ENCODE measurements around the gene CUL1.
A peak's percentile ranks its signal among the peaks of the same experiment; 100 is the strongest.

Gene CUL1

GRCh38 chr7:148772297-148773089 lies 73.8 kb downstream of the CUL1 start:
- H3K27me3 ChIP-seq (replicated peaks): no peaks in the 10 kb centered on the region
- no peak overlapping the region for H3K4me3 ChIP-seq (ENCODE audit: low read depth, low read length)
- TF ChIP-seq CTCF (IDR thresholded peaks at IDR 0.05; ENCODE audit: low read depth, low read length, missing control alignments): no peak
- H3K27ac ChIP-seq: peak overlapping the region; percentile 52
- peak; percentile 94 for DNase-seq
- peaks cover 7% of the 10 kb centered on the region for H3K36me3 ChIP-seq (replicated peaks)
- in situ Hi-C loops (cut with HindIII; ENCODE audit: low pct_ligation_motif_present, low sequenced_read_pairs): no loop called here

- in situ Hi-C loops (cut with HindIII; ENCODE audit: low pct_ligation_motif_present, low sequenced_read_pairs): no loop called here
- Histone ChIP-seq H3K27me3 (replicated peaks) (no peaks in the 10 kb centered on the region), H3K27ac (peak overlapping the region; percentile 52), H3K36me3 (replicated peaks) (peaks cover 5% of the 10 kb centered on the region), H3K4me3 (ENCODE audit: low read depth, low read length) (no peak overlapping the region)
- DNase-seq: peak; percentile 6
- no peak for TF ChIP-seq CTCF (IDR thresholded peaks at IDR 0.05; ENCODE audit: low read depth, low read length, missing control alignments)
Measured at GRCh38 chr7:148773334-148773733, 74.6 kb downstream of the CUL1 start.

- in situ Hi-C loops (cut with HindIII; ENCODE audit: low pct_ligation_motif_present, low sequenced_read_pairs): no loop called here
- TF ChIP-seq CTCF (IDR thresholded peaks at IDR 0.05; ENCODE audit: low read depth, low read length, missing control alignments): no peak
Measured at GRCh38 chr7:148774471-148774870, 75.8 kb downstream of the CUL1 start.

GRCh38 chr7:148782757-148783456 lies 84.2 kb downstream of the CUL1 start:
- H3K27ac ChIP-seq: no peak overlapping the region
- in situ Hi-C loops (cut with HindIII; ENCODE audit: low pct_ligation_motif_present, low sequenced_read_pairs): no loop called here
- H3K36me3 ChIP-seq (replicated peaks): peaks cover 20% of the 10 kb centered on the region
- no peak for TF ChIP-seq CTCF (IDR thresholded peaks at IDR 0.05; ENCODE audit: low read depth, low read length, missing control alignments)
- no peak for DNase-seq
- peak overlapping the region; percentile 12 for H3K4me3 ChIP-seq (ENCODE audit: low read depth, low read length)
- no peaks in the 10 kb centered on the region for H3K27me3 ChIP-seq (replicated peaks)

More at GRCh38 chr7:148774471-148774870, 75.8 kb downstream of the CUL1 start:
- H3K27ac ChIP-seq: no peak overlapping the region
- peaks cover under 1% of the 10 kb centered on the region for H3K36me3 ChIP-seq (replicated peaks)
- H3K27me3 ChIP-seq (replicated peaks): no peaks in the 10 kb centered on the region
- H3K4me3 ChIP-seq (ENCODE audit: low read depth, low read length): no peak overlapping the region
- DNase-seq: no peak

- in situ Hi-C loops (cut with HindIII; ENCODE audit: low pct_ligation_motif_present, low sequenced_read_pairs): no loop called here
- Histone ChIP-seq H3K36me3 (replicated peaks) (peaks cover 30% of the 10 kb centered on the region), H3K27me3 (replicated peaks) (no peaks in the 10 kb centered on the region), H3K27ac (no peak overlapping the region), H3K4me3 (ENCODE audit: low read depth, low read length) (no peak overlapping the region)
- DNase-seq: no peak
- no peak for TF ChIP-seq CTCF (IDR thresholded peaks at IDR 0.05; ENCODE audit: low read depth, low read length, missing control alignments)
Measured at GRCh38 chr7:148783801-148784527, 85.3 kb downstream of the CUL1 start.
